ENCODE data around the gene TMEM190.
"Not testable (repeated sequence)": the region's sequence is repeated elsewhere in the genome, so short reads cannot be mapped to it uniquely, and the experiment has no call there.

TMEM190 gene

DNA sequence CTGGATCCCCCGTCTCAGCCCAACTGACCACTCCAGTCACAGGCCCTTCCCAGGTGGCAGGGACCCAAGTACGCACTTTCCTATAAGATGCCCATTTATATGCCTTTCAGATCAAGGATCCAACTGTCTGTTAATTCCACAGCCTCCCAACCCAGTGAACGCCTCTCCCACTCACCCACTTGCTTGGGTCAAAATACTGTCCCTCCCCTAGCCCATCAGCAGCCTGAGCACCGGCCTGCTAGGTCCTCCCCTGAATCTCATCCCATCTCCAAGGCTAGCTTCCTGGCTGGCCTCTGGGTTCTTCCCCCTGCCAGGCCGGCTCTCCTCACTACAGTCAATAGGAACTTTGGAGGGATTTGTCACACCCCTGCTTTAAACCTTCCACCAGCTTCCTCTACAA, 29.0 kb downstream of the TMEM190 start:
- Histone ChIP-seq H3K4me1 (ENCODE audit: insufficient read depth, low read length) (peaks cover 10% of the 10 kb centered on the region; the same call in 1 of the 2 replicates), H3K9ac (ENCODE audit: low read depth, low read length) (peak overlapping the region; percentile 94; the same call in 1 of the 2 replicates), H3K9me3 (ENCODE audit: control insufficient read depth, insufficient read depth, low read length) (0 out of 2 replicates have a peak, but pooled peaks cover 4% of the 10 kb centered on the region), H3K36me3 (ENCODE audit: insufficient read depth, low read length) (peaks cover 43% of the 10 kb centered on the region)

- Histone ChIP-seq H3K36me3 (ENCODE audit: insufficient read depth, low read length) (peaks cover 40% of the 10 kb centered on the region), H3K9ac (ENCODE audit: low read depth, low read length) (peak overlapping the region; percentile 94; the same call in 1 of the 2 replicates), H3K4me1 (ENCODE audit: insufficient read depth, low read length) (peaks cover 10% of the 10 kb centered on the region; the same call in 1 of the 2 replicates)
Observed at GRCh38 chr19:55406091-55406825, 29.6 kb downstream of the TMEM190 start.

DNA sequence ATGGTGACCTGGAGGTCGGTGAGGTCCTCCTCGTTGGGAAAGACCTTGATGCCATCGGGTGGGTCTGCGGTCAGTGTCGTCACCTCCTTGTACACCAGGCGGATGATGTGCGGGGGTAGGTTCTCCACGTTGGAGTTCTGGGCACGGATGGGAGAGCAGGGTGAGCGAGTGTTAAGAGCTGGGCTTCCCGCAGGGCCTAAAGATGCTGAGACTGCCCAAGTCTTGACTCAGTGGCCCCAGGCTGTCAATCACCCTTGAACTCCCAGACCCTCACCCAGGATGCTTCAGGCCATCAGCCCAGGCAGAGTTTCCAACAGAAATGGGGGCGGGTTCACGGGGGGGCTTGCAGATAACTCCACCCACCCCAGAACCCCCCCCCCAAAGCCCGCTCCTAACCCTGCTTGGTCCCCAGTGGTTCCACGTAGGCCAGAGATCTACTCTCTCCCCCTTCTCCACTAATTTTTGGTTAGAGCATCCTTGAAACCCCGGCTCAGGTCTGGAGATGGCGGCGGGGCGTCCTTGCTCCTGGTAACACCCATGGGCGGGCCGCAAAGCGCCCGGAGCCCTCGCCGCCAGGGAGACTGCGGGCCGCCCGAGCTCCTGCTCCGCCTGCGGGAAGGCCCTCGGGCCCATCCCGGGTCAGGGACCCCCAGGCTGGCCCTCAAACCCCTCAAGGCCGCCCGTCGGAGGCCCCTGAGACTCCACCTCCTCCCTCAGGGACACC, 30.4 kb downstream of the TMEM190 start:
- H3K4me1 ChIP-seq (ENCODE audit: insufficient read depth, low read length), result peaks cover 10% of the 10 kb centered on the region; the same call in 1 of the 2 replicates
- H3K9me3 ChIP-seq (ENCODE audit: control insufficient read depth, insufficient read depth, low read length), result 0 out of 2 replicates have a peak, but pooled peaks cover 4% of the 10 kb centered on the region
- peaks cover 38% of the 10 kb centered on the region for H3K36me3 ChIP-seq (ENCODE audit: insufficient read depth, low read length)
- peak overlapping the region; percentile 94 for H3K9ac ChIP-seq (ENCODE audit: low read depth, low read length)

More at GRCh38 chr19:55406091-55406825, 29.6 kb downstream of the TMEM190 start:
- 0 out of 2 replicates have a peak, but pooled peaks cover 4% of the 10 kb centered on the region for H3K9me3 ChIP-seq (ENCODE audit: control insufficient read depth, insufficient read depth, low read length)

DNA sequence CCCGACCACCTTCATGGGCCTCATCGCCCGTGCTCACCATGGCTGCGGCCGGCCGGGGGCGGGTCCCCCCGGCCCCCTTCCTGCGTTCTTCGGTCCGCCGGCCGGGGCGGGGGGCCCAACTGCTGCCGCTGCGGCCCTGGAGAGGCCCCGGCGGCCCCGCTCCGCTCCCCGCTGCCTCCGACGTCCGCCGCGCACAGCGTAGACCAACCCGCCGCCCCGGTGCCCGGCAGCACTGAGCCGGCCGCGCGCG, 30.8 kb downstream of the TMEM190 start, which contains the start of gene UBE2S:
TSS of gene UBE2S (minus strand) at position 239 of the 250 bp plus-strand sequence. CDS start at position 40, 199 bp downstream.
- Histone ChIP-seq H3K4me1 (ENCODE audit: insufficient read depth, low read length) (peaks cover 10% of the 10 kb centered on the region; the same call in 1 of the 2 replicates), H3K36me3 (ENCODE audit: insufficient read depth, low read length) (peaks cover 33% of the 10 kb centered on the region), H3K9ac (ENCODE audit: low read depth, low read length) (peak within 1 kb of the TSS; percentile 94)
- not testable (repeated sequence) for H3K9me3 ChIP-seq (ENCODE audit: control insufficient read depth, insufficient read depth, low read length)

- Histone ChIP-seq H3K9me3 (ENCODE audit: control insufficient read depth, insufficient read depth, low read length) (0 out of 2 replicates have a peak, but pooled peaks cover 4% of the 10 kb centered on the region), H3K9ac (ENCODE audit: low read depth, low read length) (peak overlapping the region; percentile 94), H3K4me1 (ENCODE audit: insufficient read depth, low read length) (peaks cover 10% of the 10 kb centered on the region; the same call in 1 of the 2 replicates), H3K36me3 (ENCODE audit: insufficient read depth, low read length) (peaks cover 28% of the 10 kb centered on the region)
Observed at GRCh38 chr19:55407800-55408532, 31.3 kb downstream of the TMEM190 start.

DNA sequence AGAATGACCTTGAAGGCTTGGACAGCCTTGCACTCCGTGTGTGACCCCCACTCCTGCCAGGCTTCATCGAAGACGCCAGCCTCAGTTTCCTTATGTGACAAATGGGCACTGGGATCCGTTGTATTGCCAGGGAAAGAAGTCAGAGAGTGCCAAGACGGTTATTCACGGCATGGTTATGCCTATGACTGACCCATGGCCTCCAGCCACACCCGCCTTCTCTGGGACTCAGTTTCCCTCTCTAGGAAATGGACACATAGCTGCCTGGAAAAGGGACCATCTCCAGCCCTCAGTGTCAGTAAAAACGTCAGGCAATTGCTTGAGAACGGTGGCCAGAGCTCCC, 31.9 kb downstream of the TMEM190 start:
- Histone ChIP-seq H3K4me1 (ENCODE audit: insufficient read depth, low read length) (peaks cover 10% of the 10 kb centered on the region; the same call in 1 of the 2 replicates), H3K9me3 (ENCODE audit: control insufficient read depth, insufficient read depth, low read length) (0 out of 2 replicates have a peak, but pooled peaks cover 4% of the 10 kb centered on the region), H3K9ac (ENCODE audit: low read depth, low read length) (peak overlapping the region; percentile 32), H3K36me3 (ENCODE audit: insufficient read depth, low read length) (peaks cover 24% of the 10 kb centered on the region)

DNA sequence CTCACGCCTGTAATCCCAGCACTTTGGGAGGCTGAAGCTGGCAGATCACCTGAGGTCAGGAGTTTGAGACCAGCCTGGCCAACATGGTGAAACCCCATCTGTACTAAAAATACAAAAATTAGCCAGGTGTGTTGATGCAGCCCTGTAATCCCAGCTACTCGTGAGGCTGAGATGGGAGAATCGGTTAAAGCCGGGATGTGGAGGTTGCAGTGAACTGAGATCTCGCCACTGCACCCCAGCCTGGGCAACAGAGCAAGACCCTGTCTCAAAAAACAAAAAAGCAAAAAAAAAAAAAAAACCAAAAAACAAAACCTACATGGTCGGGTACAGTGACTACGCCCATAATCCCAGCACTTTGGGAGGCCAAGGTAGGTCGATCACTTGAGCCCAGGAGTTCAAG, 32.6 kb downstream of the TMEM190 start:
- Histone ChIP-seq H3K36me3 (ENCODE audit: insufficient read depth, low read length) (peaks cover 19% of the 10 kb centered on the region), H3K4me1 (ENCODE audit: insufficient read depth, low read length) (peaks cover 10% of the 10 kb centered on the region; the same call in 1 of the 2 replicates)
- H3K9ac ChIP-seq (ENCODE audit: low read depth, low read length); H3K9me3 ChIP-seq (ENCODE audit: control insufficient read depth, insufficient read depth, low read length): not testable (repeated sequence)

- Histone ChIP-seq H3K9me3 (ENCODE audit: control insufficient read depth, insufficient read depth, low read length) (0 out of 2 replicates have a peak, but pooled peaks cover 4% of the 10 kb centered on the region), H3K36me3 (ENCODE audit: insufficient read depth, low read length) (peaks cover 14% of the 10 kb centered on the region), H3K9ac (ENCODE audit: low read depth, low read length) (no peak overlapping the region), H3K4me1 (ENCODE audit: insufficient read depth, low read length) (peaks cover 10% of the 10 kb centered on the region; the same call in 1 of the 2 replicates)
Observed at GRCh38 chr19:55410168-55410567, 33.5 kb downstream of the TMEM190 start.

DNA sequence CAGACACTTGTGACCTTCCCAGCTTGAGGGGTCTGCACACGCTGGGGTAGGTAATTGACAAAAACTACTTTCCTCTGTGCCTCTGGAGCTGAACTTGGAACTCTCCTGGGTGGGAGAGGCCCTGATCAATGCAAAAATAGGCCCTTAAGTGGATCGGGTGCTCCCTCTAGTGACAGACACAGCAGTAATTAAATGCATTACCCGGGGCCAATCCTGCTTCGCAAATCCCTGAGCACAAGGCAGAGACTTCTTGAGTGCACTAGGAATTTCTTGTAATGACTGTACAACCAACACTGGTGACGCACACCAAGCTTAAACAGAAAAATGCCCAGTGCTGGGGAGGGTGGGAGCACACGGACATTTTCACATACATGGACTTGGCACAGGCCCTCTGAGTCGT, 41.6 kb downstream of the TMEM190 start:
- Histone ChIP-seq H3K9me3 (ENCODE audit: control insufficient read depth, insufficient read depth, low read length) (no peaks in the 10 kb centered on the region; the same call in 1 of the 2 replicates), H3K4me1 (ENCODE audit: insufficient read depth, low read length) (peaks cover 4% of the 10 kb centered on the region; the same call in 1 of the 2 replicates), H3K9ac (ENCODE audit: low read depth, low read length) (no peak overlapping the region), H3K36me3 (ENCODE audit: insufficient read depth, low read length) (no peaks in the 10 kb centered on the region)

DNA sequence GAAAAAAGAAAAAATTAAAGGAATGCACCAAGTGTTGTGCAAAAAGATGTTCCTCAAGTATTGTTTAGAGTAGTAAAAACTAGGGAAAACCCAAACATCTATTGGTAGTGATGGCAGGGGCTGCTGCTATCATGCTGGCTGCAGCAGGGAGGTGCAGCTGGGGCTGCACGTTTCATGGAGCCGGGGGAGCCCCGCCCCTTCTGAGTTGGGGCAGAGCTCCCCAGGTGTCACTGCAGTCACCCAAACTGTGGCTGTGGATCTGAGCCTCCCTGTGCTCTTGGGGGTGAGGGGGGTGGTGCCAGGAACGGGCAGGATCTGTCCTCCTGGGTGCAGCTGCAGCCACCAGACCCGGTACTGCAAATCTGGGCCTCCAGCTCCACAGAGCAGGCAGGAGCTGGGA, 42.5 kb downstream of the TMEM190 start:
- H3K4me1 ChIP-seq (ENCODE audit: insufficient read depth, low read length), result peaks cover 4% of the 10 kb centered on the region; the same call in 1 of the 2 replicates

DNA sequence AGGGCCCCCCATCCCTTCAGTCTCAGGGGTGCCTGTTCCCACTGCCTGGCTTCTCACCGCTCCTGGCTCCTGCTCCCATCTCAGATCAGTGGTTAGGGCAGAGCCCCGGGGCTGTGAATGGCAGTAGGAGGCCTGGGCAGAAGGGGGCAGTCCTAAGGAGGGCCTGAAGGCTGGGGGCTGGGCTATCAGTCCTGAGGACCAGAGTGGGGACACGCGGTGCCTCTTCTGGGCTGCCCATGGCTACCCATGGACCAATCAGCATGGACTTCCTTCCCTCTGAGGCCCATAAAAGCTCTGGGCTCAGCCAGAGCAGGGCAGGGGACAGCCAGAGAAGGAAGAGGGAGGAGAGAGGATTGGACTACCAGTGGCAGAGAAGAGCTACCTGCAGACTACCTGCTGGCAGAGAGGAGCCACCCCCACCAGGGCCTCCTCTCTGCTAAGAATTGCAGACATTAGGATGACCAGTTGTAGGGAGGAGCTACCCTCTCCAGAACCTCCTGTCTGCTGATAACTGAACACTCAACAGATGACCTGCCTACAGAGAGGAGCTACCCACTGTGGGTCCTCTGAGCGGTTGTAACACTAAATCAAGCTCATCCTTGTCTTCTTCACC, 43.1 kb downstream of the TMEM190 start:
- Histone ChIP-seq H3K9me3 (ENCODE audit: control insufficient read depth, insufficient read depth, low read length) (no peaks in the 10 kb centered on the region; the same call in 1 of the 2 replicates), H3K9ac (ENCODE audit: low read depth, low read length) (no peak overlapping the region), H3K4me1 (ENCODE audit: insufficient read depth, low read length) (peaks cover 4% of the 10 kb centered on the region; the same call in 1 of the 2 replicates), H3K36me3 (ENCODE audit: insufficient read depth, low read length) (no peaks in the 10 kb centered on the region)

More for the DNA sequence above, 42.5 kb downstream of the TMEM190 start:
- no peak overlapping the region for H3K9ac ChIP-seq (ENCODE audit: low read depth, low read length)
- H3K36me3 ChIP-seq (ENCODE audit: insufficient read depth, low read length), result no peaks in the 10 kb centered on the region
- no peaks in the 10 kb centered on the region; the same call in 1 of the 2 replicates for H3K9me3 ChIP-seq (ENCODE audit: control insufficient read depth, insufficient read depth, low read length)

DNA sequence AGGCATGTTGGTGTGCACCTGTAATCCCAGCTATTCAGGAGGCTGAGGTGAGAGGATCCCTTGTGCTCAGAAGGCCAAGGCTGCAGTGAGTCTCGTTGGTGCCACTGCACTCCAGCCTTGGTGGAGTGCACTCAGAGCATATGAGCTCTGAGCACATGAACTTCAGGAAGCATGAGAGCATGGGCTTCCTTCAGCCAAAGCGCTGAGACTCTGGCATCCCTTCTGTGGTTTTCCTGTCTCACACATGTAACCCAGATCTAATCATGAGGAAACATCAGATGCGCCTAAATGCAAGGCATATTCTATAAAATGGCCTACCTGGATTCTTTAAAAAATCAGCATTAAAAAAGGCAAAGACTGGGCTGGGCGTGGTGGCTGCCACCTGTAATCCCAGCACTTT, 44.7 kb downstream of the TMEM190 start:
- not testable (repeated sequence) for H3K36me3 ChIP-seq (ENCODE audit: insufficient read depth, low read length); H3K9ac ChIP-seq (ENCODE audit: low read depth, low read length); H3K9me3 ChIP-seq (ENCODE audit: control insufficient read depth, insufficient read depth, low read length); H3K4me1 ChIP-seq (ENCODE audit: insufficient read depth, low read length)

DNA sequence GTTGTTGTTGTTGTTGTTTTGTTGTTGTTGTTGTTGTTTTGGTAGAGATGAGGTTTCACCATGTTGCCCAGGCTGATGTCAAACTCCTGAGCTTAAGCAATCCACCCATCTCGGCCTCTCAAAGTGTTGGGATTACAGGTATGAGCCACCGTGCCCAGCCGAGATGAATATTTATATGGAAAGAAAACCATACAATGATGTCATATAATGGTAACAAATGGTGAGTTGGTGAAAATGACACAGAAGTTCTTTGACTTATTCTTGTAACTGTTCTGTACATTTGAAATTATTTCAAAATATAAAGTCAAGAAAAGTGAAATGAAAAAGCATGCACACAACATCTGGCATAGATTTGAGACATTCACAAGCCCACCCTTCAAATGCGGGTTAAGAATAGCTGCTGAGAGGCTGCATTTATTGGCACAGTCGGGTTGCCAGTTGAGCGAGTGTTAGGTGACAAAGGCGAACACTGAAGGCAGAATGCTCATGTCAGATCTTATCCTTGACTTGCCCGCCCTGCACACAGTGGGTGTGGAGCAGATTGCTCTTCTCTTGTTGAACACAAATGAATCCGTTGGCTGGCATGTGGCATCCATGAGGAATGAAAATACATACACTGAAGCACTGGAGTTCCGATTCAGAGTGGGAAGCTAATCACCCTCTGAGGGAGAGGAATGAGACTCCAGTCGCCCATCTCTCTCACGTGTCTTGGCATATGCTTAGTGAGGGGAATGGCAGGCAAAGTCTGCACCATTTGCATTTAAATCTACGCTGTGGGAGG, 46.8 kb downstream of the TMEM190 start:
- Histone ChIP-seq H3K9ac (ENCODE audit: low read depth, low read length) (no peak overlapping the region), H3K9me3 (ENCODE audit: control insufficient read depth, insufficient read depth, low read length) (no peaks in the 10 kb centered on the region; the same call in 1 of the 2 replicates), H3K4me1 (ENCODE audit: insufficient read depth, low read length) (no peaks in the 10 kb centered on the region), H3K36me3 (ENCODE audit: insufficient read depth, low read length) (no peaks in the 10 kb centered on the region)

Data from ES-I3 (cell line).